ENCODE measurements around the gene CMSS1.

Gene CMSS1

GRCh38 chr3:100120693-100121092 lies 303.0 kb downstream of the CMSS1 start:
- Histone ChIP-seq H2AFZ (ENCODE audit: low read length) (no peak overlapping the region), H3K4me2 (ENCODE audit: low read depth, low read length) (no peak overlapping the region), H3F3A (ENCODE audit: insufficient read depth, low read length) (no peaks in the 10 kb centered on the region), H3K4me1 (ENCODE audit: low read length) (no peaks in the 10 kb centered on the region), H3K9me2 (replicated peaks; ENCODE audit: insufficient read depth, low read length) (no peaks in the 10 kb centered on the region), H3K27ac (ENCODE audit: low read length) (no peak overlapping the region), H3K9me3 (replicated peaks; ENCODE audit: insufficient read depth, low read length) (no peaks in the 10 kb centered on the region), H3K27me3 (replicated peaks; ENCODE audit: insufficient read depth, low read length) (no peaks in the 10 kb centered on the region), H4K20me1 (ENCODE audit: insufficient read depth, low read length) (no peaks in the 10 kb centered on the region), H3K9ac (ENCODE audit: low read length) (no peak overlapping the region), H3K36me3 (replicated peaks; ENCODE audit: insufficient read depth, low read length) (no peaks in the 10 kb centered on the region), H3K79me2 (ENCODE audit: low read length) (no peaks in the 10 kb centered on the region), H3K4me3 (ENCODE audit: low read length) (no peak overlapping the region)
- TF ChIP-seq EZH2phosphoT487 (IDR thresholded peaks at IDR 0.05; ENCODE audit: low read length), result no peak
- TF ChIP-seq, protein P1, sequence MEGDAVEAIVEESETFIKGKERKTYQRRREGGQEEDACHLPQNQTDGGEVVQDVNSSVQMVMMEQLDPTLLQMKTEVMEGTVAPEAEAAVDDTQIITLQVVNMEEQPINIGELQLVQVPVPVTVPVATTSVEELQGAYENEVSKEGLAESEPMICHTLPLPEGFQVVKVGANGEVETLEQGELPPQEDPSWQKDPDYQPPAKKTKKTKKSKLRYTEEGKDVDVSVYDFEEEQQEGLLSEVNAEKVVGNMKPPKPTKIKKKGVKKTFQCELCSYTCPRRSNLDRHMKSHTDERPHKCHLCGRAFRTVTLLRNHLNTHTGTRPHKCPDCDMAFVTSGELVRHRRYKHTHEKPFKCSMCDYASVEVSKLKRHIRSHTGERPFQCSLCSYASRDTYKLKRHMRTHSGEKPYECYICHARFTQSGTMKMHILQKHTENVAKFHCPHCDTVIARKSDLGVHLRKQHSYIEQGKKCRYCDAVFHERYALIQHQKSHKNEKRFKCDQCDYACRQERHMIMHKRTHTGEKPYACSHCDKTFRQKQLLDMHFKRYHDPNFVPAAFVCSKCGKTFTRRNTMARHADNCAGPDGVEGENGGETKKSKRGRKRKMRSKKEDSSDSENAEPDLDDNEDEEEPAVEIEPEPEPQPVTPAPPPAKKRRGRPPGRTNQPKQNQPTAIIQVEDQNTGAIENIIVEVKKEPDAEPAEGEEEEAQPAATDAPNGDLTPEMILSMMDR (IDR thresholded peaks at IDR 0.05; ENCODE audit: low read length), result no peak
- TF ChIP-seq EZH2 (optimal IDR thresholded peaks at IDR 0.05; ENCODE audit: low read depth, low read length), result no peak
- DNase-seq, result no peak

GRCh38 chr3:100122321-100122720 lies 304.7 kb downstream of the CMSS1 start:
- Histone ChIP-seq H3K27ac (ENCODE audit: low read length) (no peak overlapping the region), H3F3A (ENCODE audit: insufficient read depth, low read length) (no peaks in the 10 kb centered on the region), H3K9me2 (replicated peaks; ENCODE audit: insufficient read depth, low read length) (no peaks in the 10 kb centered on the region), H2AFZ (ENCODE audit: low read length) (no peak overlapping the region), H3K4me1 (ENCODE audit: low read length) (no peaks in the 10 kb centered on the region), H3K9ac (ENCODE audit: low read length) (no peak overlapping the region), H3K9me3 (replicated peaks; ENCODE audit: insufficient read depth, low read length) (no peaks in the 10 kb centered on the region), H3K27me3 (replicated peaks; ENCODE audit: insufficient read depth, low read length) (no peaks in the 10 kb centered on the region), H4K20me1 (ENCODE audit: insufficient read depth, low read length) (no peaks in the 10 kb centered on the region), H3K36me3 (replicated peaks; ENCODE audit: insufficient read depth, low read length) (no peaks in the 10 kb centered on the region), H3K4me3 (ENCODE audit: low read length) (no peak overlapping the region), H3K79me2 (ENCODE audit: low read length) (no peaks in the 10 kb centered on the region), H3K4me2 (ENCODE audit: low read depth, low read length) (no peak overlapping the region)
- TF ChIP-seq EZH2phosphoT487 (IDR thresholded peaks at IDR 0.05; ENCODE audit: low read length), result no peak
- no peak for TF ChIP-seq EZH2 (optimal IDR thresholded peaks at IDR 0.05; ENCODE audit: low read depth, low read length)
- TF ChIP-seq, protein P1 (IDR thresholded peaks at IDR 0.05; ENCODE audit: low read length), result no peak
- no peak for DNase-seq

- no peak for DNase-seq
- H3K9me2 ChIP-seq (replicated peaks; ENCODE audit: insufficient read depth, low read length), result no peaks in the 10 kb centered on the region
- no peaks in the 10 kb centered on the region for H3K27me3 ChIP-seq (replicated peaks; ENCODE audit: insufficient read depth, low read length)
- H2AFZ ChIP-seq (ENCODE audit: low read length), result no peak overlapping the region
- no peak overlapping the region for H3K4me3 ChIP-seq (ENCODE audit: low read length)
- no peak overlapping the region for H3K9ac ChIP-seq (ENCODE audit: low read length)
- TF ChIP-seq EZH2phosphoT487 (IDR thresholded peaks at IDR 0.05; ENCODE audit: low read length) (no peak), EZH2 (optimal IDR thresholded peaks at IDR 0.05; ENCODE audit: low read depth, low read length) (no peak)
- TF ChIP-seq, protein P1 (IDR thresholded peaks at IDR 0.05; ENCODE audit: low read length), result no peak
- no peaks in the 10 kb centered on the region for H3K9me3 ChIP-seq (replicated peaks; ENCODE audit: insufficient read depth, low read length)
- H3K27ac ChIP-seq (ENCODE audit: low read length), result no peak overlapping the region
- no peaks in the 10 kb centered on the region for H3F3A ChIP-seq (ENCODE audit: insufficient read depth, low read length)
- no peaks in the 10 kb centered on the region for H3K36me3 ChIP-seq (replicated peaks; ENCODE audit: insufficient read depth, low read length)
- H3K79me2 ChIP-seq (ENCODE audit: low read length), result no peaks in the 10 kb centered on the region
- H3K4me2 ChIP-seq (ENCODE audit: low read depth, low read length), result no peak overlapping the region
- no peaks in the 10 kb centered on the region for H4K20me1 ChIP-seq (ENCODE audit: insufficient read depth, low read length)
- H3K4me1 ChIP-seq (ENCODE audit: low read length), result no peaks in the 10 kb centered on the region
Observed at GRCh38 chr3:100123112-100123511, 305.4 kb downstream of the CMSS1 start.

Measured in MM.1S (cell line).